Immature natural killer cell (primary cell): Measurements from ENCODE around the gene FBXO48. TPM values are rescaled to one million over a fixed set of nuclear protein-coding genes. Genes with fewer than 3 reads are reported as not detected.

Experiments used
- polyA plus RNA-seq, 3 donors: library from polyadenylated mRNA; unstranded; fragments of 300-500 nt; fragmentation: Illumina TruSeq; gene quantifications; one replicate each; pipeline ENCODE4 v1.2.3, GENCODE V29; 2021

The FBXO48 gene
- polyA plus RNA-seq, 3 donors from 2014 or later: 0.28 to 0.39 TPM; not detected in 1

Other genes starting within 250 kb of the FBXO48 start
- gene PPP3R1, start 214.8 kb downstream of the FBXO48 start, polyA plus RNA-seq: 1 to 10 TPM; 7.1 to 7.4 (median 7.1) TPM
- gene CNRIP1, start 147.3 kb downstream of the FBXO48 start, polyA plus RNA-seq: not detected
- 100 to 1,000 TPM; 494 to 692 (median 535) TPM for gene PLEK, start 102.0 kb downstream of the FBXO48 start, polyA plus RNA-seq
- under 1 TPM in 2 of 3 donors, not detected in 1; 0.74 to 0.97 TPM for gene APLF, start 291 bp upstream of the FBXO48 start, polyA plus RNA-seq
- not detected for gene PROKR1, start 176.3 kb upstream of the FBXO48 start, polyA plus RNA-seq